Stomach (tissue), 9 donors: ENCODE results near the gene EXOG. TPM values are rescaled to one million over a fixed set of nuclear protein-coding genes. Genes with fewer than 3 reads are reported as not detected.

Experiments used
- DNase-seq, 2 donors: peaks; one replicate each; pipeline versions ENCODE4 v3.0.0 to v3.0.0-alpha.2; 2013 to 2019
- H3K27ac ChIP-seq, 5 donors: fragments of 200-600 bp in 4 of 5; sonication (generic) in 4 of 5; one replicate each; pipeline ENCODE4 v1.5.1; 2013 to 2019; ENCODE audit warnings: mild to moderate bottlenecking in 1 of 5, moderate library complexity in 1 of 5
- H3K27me3 ChIP-seq, 3 donors: fragments of 200-600 bp; sonication (generic); one replicate each; pipeline ENCODE4 v1.5.1; 2017 to 2019; ENCODE audit warnings: mixed run types in 1 of 3
- H3K36me3 ChIP-seq, 4 donors: fragments of 200-600 bp; sonication (generic); 1 replicate in 3 of 4; 2 replicates in 1 of 4; pipeline ENCODE4 v1.5.1; 2016 to 2019
- H3K4me1 ChIP-seq, 4 donors: fragments of 200-600 bp; sonication (generic); one replicate each; pipeline ENCODE4 v1.5.1; 2016 to 2019
- H3K4me3 ChIP-seq, 4 donors: fragments of 200-600 bp; sonication (generic) in 3 of 4; one replicate each; pipeline ENCODE4 v1.5.1; 2016 to 2019; ENCODE audit warnings: mild to moderate bottlenecking in 1 of 4
- H3K9me3 ChIP-seq, 4 donors: fragments of 200-600 bp; sonication (generic); one replicate each; pipeline ENCODE4 v1.5.1; 2016 to 2019
- EP300 ChIP-seq: sonication (generic); formaldehyde crosslinking; IDR thresholded peaks from one replicate; pipeline ENCODE4 v1.6.1; 2017; ENCODE audit warnings: antibody characterized with exemption
- POLR2A ChIP-seq, 4 donors: fragments of 450-650 bp; IDR thresholded peaks; one replicate each; pipeline ENCODE4 v1.6.1; 2016; ENCODE audit warnings: antibody characterized with exemption in 4 of 4, control low read depth in 2 of 4, mild to moderate bottlenecking in 1 of 4, moderate library complexity in 1 of 4
- POLR2AphosphoS5 ChIP-seq, 3 donors: sonication (generic); formaldehyde crosslinking; IDR thresholded peaks; one replicate each; pipeline ENCODE4 v1.6.1; 2016; ENCODE audit warnings: antibody characterized with exemption in 3 of 3
- WGBS, 5 donors: extraction: QIAGEN DNeasy Blood & Tissue Kit in 3 of 5; methylation state at CpG; one replicate each; pipeline versions ENCODE4 v1.1.5 to v1.1.7; 2013 to 2018; 5-methylcytosine and 5-hydroxymethylcytosine counted together
- intact Hi-C: fragments of 100-400 bp; cut with DNase I; formaldehyde crosslinking; loops from one replicate; pipeline ENCODE4 v1.15.1; 2023; ENCODE audit warnings: low total_unique reads
- polyA plus RNA-seq, 3 donors: library from polyadenylated mRNA; stranded (reverse); fragments of 200-250 nt; gene quantifications; one replicate each; pipeline ENCODE4 v1.2.3, GENCODE V29; 2013
- total RNA-seq, 5 donors: library from RNA; depleted of rRNA; stranded (reverse); fragments of >200 nt; gene quantifications; one replicate each; pipeline versions ENCODE4 v1.1.0 to v1.2.3, GENCODE V29; 2014 to 2016
- TF ChIP-seq, protein P1 (sequence below), 7 experiments: fragments of 450-650 bp in 4 of 7; fragments of 200-600 bp in 3 of 7; sonication (generic) in 3 of 7; IDR thresholded peaks; one replicate each; pipeline ENCODE4 v1.5.1; 2016 to 2019; ENCODE audit warnings: antibody characterized with exemption in 7 of 7, control low read depth in 2 of 7, mild to moderate bottlenecking in 1 of 7
- donor health status: healthy with polysubstance abuse.
- donor health status: Bipolar disorder and iron deficiency.
- donor health status: healthy.

Gene EXOG
- total and polyA plus RNA-seq, 8 donors = 2.4 to 202 (median 4.3) TPM; not detected in 1

DNA sequence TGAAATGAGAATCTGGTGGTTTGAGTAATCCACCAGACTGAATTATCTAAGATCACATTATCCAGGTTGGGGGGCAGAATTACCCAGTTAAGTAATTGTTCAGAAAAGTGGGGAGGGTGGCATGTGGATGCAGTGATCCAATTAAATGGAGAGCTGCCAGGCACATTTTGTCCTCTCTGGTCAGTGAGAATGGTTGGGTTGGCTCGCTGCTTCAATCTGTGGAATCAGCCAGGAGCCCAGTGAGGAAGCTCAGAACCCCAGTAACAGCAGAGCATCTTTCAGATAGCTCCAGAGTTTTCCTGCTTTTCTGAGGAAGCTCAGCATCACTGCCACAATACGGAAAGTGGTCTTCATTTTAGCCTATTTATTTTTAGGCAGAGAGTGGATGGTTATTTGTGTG, 6.4 kb upstream of the EXOG start:
- Histone ChIP-seq H3K27me3 (no peaks in the 10 kb centered on the region), H3K4me1 (no peaks in the 10 kb centered on the region), H3K4me3 (no peak overlapping the region), H3K27ac (no peak overlapping the region), H3K36me3 (peaks cover 0 to 31% (median 24%) of the 10 kb centered on the region in 4 donors), H3K9me3 (no peaks in the 10 kb centered on the region)
- DNase-seq = no peak
- intact Hi-C loops = no loop called here
- no peak for TF ChIP-seq POLR2AphosphoS5 (IDR thresholded peaks at IDR 0.05)
- TF ChIP-seq POLR2A (IDR thresholded peaks at IDR 0.05) = no peak
- TF ChIP-seq, protein P1, sequence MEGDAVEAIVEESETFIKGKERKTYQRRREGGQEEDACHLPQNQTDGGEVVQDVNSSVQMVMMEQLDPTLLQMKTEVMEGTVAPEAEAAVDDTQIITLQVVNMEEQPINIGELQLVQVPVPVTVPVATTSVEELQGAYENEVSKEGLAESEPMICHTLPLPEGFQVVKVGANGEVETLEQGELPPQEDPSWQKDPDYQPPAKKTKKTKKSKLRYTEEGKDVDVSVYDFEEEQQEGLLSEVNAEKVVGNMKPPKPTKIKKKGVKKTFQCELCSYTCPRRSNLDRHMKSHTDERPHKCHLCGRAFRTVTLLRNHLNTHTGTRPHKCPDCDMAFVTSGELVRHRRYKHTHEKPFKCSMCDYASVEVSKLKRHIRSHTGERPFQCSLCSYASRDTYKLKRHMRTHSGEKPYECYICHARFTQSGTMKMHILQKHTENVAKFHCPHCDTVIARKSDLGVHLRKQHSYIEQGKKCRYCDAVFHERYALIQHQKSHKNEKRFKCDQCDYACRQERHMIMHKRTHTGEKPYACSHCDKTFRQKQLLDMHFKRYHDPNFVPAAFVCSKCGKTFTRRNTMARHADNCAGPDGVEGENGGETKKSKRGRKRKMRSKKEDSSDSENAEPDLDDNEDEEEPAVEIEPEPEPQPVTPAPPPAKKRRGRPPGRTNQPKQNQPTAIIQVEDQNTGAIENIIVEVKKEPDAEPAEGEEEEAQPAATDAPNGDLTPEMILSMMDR (IDR thresholded peaks at IDR 0.05) = no peak
- TF ChIP-seq EP300 = no peak
- WGBS, 5 donors = 93 to 98% (median 94%) methylated on average over 2 of the region's 2 CpGs

GRCh38 chr3:38490281-38491030, 5.7 kb upstream of the EXOG start:
- TF ChIP-seq, protein P1 (IDR thresholded peaks at IDR 0.05) = no peak
- no peak for TF ChIP-seq EP300
- TF ChIP-seq POLR2AphosphoS5 (IDR thresholded peaks at IDR 0.05) = no peak
- TF ChIP-seq POLR2A (IDR thresholded peaks at IDR 0.05) = no peak
- intact Hi-C loops = no loop called here
- Histone ChIP-seq H3K9me3 (no peaks in the 10 kb centered on the region), H3K4me3 (no peak overlapping the region), H3K27ac (no peak overlapping the region), H3K36me3 (peaks cover 0 to 24% (median 18%) of the 10 kb centered on the region in 4 donors), H3K4me1 (no peaks in the 10 kb centered on the region), H3K27me3 (no peaks in the 10 kb centered on the region)
- no peak for DNase-seq
- WGBS, 5 donors = 82 to 96% (median 86%) methylated on average over 11 of the region's 11 CpGs

DNA sequence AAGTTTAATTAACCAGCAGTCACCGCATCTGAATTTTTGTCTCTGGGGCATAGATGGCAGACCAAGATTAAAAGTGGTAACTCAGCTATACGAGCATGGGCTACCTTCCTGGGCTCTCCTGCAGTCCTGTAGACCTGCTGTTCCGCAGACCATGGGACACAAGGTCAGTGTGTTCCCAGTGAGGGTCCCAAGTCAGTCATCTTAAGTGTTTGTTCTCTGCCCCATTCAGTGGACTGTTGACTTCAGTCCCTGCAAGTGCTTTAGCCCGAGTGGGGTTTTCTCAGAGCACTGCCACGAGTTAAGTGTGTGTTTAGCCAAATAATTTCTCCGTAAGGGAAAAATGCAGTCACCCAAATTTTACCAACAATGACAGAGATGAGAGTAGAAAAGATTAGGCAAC, 4.9 kb upstream of the EXOG start:
- H3K4me1 ChIP-seq = peaks cover 0 to 4% (median 0%) of the 10 kb centered on the region in 4 donors
- H3K9me3 ChIP-seq = no peaks in the 10 kb centered on the region
- no peak overlapping the region for H3K27ac ChIP-seq
- 88 to 96% (median 93%) methylated on average over 6 of the region's 6 CpGs for WGBS, 5 donors
- DNase-seq = no peak
- intact Hi-C loops = no loop called here
- H3K36me3 ChIP-seq = peaks cover 0 to 21% (median 16%) of the 10 kb centered on the region in 4 donors
- H3K4me3 ChIP-seq = no peak overlapping the region
- TF ChIP-seq EP300 = no peak
- TF ChIP-seq, protein P1 (IDR thresholded peaks at IDR 0.05) = no peak
- no peak for TF ChIP-seq POLR2A (IDR thresholded peaks at IDR 0.05)
- TF ChIP-seq POLR2AphosphoS5 (IDR thresholded peaks at IDR 0.05) = no peak
- H3K27me3 ChIP-seq = no peaks in the 10 kb centered on the region

DNA sequence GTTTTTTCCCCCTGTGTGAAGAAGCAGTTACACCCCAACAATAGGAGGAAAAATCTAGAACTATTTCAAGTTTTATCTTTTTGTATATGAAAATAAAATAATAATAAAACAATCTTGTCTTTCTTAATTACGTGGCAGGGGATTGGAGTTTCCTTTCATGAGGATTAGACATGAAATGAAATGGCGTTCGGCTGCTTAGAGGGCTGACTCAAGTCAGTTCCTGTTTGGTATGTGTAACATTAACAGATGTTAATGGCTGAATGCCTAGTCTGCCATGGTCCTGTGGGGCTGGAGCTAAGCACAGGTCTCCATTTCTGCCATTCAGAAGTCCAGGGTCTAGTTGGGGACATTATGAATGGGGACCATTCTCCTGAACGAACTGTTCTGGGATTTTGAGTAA, 3.1 kb upstream of the EXOG start:
- Histone ChIP-seq H3K27me3 (no peaks in the 10 kb centered on the region), H3K27ac (peak overlapping the region in 1 of 5 donors; percentile 1), H3K4me1 (peaks cover 0 to 15% (median 10%) of the 10 kb centered on the region in 4 donors), H3K9me3 (no peaks in the 10 kb centered on the region), H3K4me3 (no peak overlapping the region), H3K36me3 (peaks cover 0 to 14% (median 6%) of the 10 kb centered on the region in 4 donors)
- 57 to 81% (median 65%) methylated on average over 4 of the region's 4 CpGs for WGBS, 5 donors
- intact Hi-C loops = no loop called here
- DNase-seq = no peak
- TF ChIP-seq POLR2A (IDR thresholded peaks at IDR 0.05) = no peak
- TF ChIP-seq, protein P1 (IDR thresholded peaks at IDR 0.05) = no peak
- TF ChIP-seq EP300 = no peak
- no peak for TF ChIP-seq POLR2AphosphoS5 (IDR thresholded peaks at IDR 0.05)
